ENCODE data around the gene CHCHD6. TPM values are rescaled to one million over a fixed set of nuclear protein-coding genes. Genes with fewer than 3 reads are reported as not detected.

Gene CHCHD6
- total RNA-seq, 4 donors from 2014 or later, result 13.4 to 22.0 (median 16.1) TPM

DNA sequence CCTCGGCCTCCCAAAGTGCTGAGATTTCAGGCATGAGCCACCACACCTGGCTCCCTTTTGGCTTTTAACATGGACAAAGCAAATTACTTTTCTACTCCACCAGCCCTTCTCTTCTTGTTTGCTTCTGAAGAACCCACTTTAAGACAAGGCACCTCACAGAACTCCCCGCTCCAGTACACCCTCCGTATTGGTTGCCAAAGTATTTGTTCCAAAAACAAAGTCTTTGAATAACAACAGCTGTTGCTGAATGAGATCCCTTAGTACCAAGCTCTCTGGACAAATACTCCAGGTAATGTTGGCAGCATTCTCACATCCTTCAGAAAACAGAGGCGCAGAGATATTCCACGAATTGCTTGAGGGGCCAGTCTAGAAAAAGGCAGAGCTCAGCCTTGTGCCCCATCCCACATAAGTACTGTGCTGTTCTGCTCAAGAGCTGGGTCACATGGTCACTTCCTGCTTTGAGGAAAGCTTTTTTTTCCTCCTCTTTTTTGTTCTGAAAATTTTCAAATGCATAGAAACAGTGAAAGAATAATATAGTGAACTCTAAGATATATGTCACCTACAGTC is 7.3 kb upstream of the CHCHD6 start:
- no peak for DNase-seq (ENCODE audit: low spot score in 2 of 2)
- Histone ChIP-seq H3K36me3 (no peaks in the 10 kb centered on the region), H3K9me3 (no peaks in the 10 kb centered on the region), H3K27ac (no peak overlapping the region), H3K4me1 (no peaks in the 10 kb centered on the region), H3K27me3 (peaks cover 29% of the 10 kb centered on the region), H3K4me3 (no peak overlapping the region)
- WGBS, result 69% methylated on average over 5 of the region's 5 CpGs
- TF ChIP-seq POLR2AphosphoS5 (IDR thresholded peaks at IDR 0.05) (no peak), POLR2A (IDR thresholded peaks at IDR 0.05) (no peak), EP300 (IDR thresholded peaks at IDR 0.05) (no peak)
- TF ChIP-seq, protein P1, sequence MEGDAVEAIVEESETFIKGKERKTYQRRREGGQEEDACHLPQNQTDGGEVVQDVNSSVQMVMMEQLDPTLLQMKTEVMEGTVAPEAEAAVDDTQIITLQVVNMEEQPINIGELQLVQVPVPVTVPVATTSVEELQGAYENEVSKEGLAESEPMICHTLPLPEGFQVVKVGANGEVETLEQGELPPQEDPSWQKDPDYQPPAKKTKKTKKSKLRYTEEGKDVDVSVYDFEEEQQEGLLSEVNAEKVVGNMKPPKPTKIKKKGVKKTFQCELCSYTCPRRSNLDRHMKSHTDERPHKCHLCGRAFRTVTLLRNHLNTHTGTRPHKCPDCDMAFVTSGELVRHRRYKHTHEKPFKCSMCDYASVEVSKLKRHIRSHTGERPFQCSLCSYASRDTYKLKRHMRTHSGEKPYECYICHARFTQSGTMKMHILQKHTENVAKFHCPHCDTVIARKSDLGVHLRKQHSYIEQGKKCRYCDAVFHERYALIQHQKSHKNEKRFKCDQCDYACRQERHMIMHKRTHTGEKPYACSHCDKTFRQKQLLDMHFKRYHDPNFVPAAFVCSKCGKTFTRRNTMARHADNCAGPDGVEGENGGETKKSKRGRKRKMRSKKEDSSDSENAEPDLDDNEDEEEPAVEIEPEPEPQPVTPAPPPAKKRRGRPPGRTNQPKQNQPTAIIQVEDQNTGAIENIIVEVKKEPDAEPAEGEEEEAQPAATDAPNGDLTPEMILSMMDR (IDR thresholded peaks at IDR 0.05), result no peak

DNA sequence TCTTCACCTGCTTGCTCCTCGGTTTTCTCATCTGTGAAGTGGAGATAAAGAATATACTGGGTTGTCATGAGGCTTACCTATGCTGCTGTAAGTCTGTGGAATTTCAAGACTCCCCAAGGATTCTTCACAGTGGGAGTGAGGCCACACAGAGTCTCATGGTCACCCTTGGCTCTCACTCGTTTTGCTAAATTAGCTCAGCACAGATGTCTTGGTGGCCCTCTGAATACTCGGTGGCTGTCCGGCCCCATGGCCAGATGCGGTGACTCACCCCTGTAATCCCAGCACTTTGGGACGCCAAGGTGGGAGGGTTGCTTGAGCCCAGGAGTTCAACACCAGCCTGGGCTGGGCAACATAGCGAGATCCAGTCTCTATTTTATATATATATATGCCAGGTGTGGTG is 5.0 kb upstream of the CHCHD6 start:
- TF ChIP-seq POLR2AphosphoS5 (IDR thresholded peaks at IDR 0.05) (no peak), EP300 (IDR thresholded peaks at IDR 0.05) (no peak), POLR2A (IDR thresholded peaks at IDR 0.05) (no peak)
- TF ChIP-seq, protein P1 (IDR thresholded peaks at IDR 0.05), result no peak
- DNase-seq (ENCODE audit: low spot score in 2 of 2), result no peak
- H3K27ac ChIP-seq, result no peak overlapping the region
- peaks cover 6% of the 10 kb centered on the region for H3K4me1 ChIP-seq
- WGBS, result 82% methylated on average over 5 of the region's 7 CpGs
- H3K9me3 ChIP-seq, result no peaks in the 10 kb centered on the region
- H3K36me3 ChIP-seq, result no peaks in the 10 kb centered on the region
- H3K27me3 ChIP-seq, result peaks cover 23% of the 10 kb centered on the region
- H3K4me3 ChIP-seq, result no peak overlapping the region

DNA sequence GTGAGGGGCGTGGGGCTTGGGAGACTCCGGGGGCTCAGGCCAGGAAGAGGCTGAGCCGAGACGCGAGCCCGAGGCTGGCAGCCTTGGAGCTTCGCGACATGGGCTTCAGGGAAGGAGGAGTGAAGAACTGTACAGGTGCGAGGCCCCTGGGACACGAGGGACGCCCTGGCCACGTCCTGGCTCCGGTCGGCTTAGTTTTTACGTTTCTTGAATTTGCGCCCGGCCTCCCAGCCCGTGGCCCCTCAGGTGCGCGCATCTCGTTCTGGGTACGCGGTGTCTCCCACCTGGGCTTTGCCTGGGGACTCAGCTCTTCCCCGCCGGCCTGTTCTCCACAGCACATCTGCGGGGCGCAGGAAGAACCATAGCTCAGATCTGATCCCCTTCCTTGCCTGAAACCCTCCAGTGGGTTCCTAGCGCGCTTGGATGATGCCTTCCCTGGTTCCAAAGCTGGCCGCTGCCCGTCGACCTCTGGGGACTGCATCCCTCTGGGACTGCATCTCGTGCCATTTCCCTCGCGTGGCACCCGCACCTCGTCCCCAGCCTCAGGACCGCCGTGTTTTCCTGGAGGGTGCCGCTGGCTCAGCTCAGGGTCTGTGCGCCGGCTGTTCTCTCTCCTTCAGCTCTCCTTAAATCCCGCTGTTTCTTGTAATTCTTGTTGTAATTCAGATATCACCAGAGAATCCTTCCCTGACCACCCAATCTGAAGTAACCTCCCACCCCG is 614 bp downstream of the CHCHD6 start:
- H3K4me1 ChIP-seq, result peaks cover 16% of the 10 kb centered on the region
- 19% methylated on average over 26 of the region's 44 CpGs for WGBS
- no peaks in the 10 kb centered on the region for H3K9me3 ChIP-seq
- H3K27me3 ChIP-seq, result no peaks in the 10 kb centered on the region
- H3K36me3 ChIP-seq, result no peaks in the 10 kb centered on the region
- no peak for TF ChIP-seq POLR2AphosphoS5 (IDR thresholded peaks at IDR 0.05)
- H3K4me3 ChIP-seq, result peak overlapping the region; percentile 97
- DNase-seq (ENCODE audit: low spot score in 2 of 2), result no peak
- H3K27ac ChIP-seq, result no peak overlapping the region

DNA sequence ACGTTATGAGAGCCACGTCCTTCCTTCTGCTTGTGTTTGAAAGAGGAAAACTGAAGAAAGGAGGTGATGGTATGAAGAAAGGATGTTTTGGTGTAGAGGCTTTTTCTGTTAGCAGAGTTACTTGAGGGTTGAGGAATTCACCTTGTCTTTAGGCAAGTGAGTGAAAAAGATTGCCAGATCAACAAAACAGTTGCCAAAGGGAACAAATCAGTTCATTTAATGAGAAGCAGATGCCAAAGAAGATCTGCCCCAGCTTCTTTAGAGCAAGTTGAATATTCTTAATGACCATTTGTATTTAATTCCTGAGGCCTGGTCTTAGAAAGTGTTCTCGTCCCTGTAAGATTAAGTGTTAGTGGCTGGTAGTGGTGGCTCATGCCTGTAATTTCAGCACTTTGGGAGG is 2.6 kb downstream of the CHCHD6 start:
- TF ChIP-seq POLR2AphosphoS5 (IDR thresholded peaks at IDR 0.05), result no peak
- TF ChIP-seq EP300 (IDR thresholded peaks at IDR 0.05), result no peak
- TF ChIP-seq, protein P1 (IDR thresholded peaks at IDR 0.05), result no peak
- no peak for TF ChIP-seq POLR2A (IDR thresholded peaks at IDR 0.05)
- WGBS, result 83% methylated on average over 3 of the region's 3 CpGs
- no peaks in the 10 kb centered on the region for H3K9me3 ChIP-seq
- H3K4me3 ChIP-seq, result no peak overlapping the region
- peaks cover 16% of the 10 kb centered on the region for H3K4me1 ChIP-seq
- DNase-seq (ENCODE audit: low spot score in 2 of 2), result no peak
- no peaks in the 10 kb centered on the region for H3K27me3 ChIP-seq
- H3K36me3 ChIP-seq, result no peaks in the 10 kb centered on the region
- H3K27ac ChIP-seq, result no peak overlapping the region

DNA sequence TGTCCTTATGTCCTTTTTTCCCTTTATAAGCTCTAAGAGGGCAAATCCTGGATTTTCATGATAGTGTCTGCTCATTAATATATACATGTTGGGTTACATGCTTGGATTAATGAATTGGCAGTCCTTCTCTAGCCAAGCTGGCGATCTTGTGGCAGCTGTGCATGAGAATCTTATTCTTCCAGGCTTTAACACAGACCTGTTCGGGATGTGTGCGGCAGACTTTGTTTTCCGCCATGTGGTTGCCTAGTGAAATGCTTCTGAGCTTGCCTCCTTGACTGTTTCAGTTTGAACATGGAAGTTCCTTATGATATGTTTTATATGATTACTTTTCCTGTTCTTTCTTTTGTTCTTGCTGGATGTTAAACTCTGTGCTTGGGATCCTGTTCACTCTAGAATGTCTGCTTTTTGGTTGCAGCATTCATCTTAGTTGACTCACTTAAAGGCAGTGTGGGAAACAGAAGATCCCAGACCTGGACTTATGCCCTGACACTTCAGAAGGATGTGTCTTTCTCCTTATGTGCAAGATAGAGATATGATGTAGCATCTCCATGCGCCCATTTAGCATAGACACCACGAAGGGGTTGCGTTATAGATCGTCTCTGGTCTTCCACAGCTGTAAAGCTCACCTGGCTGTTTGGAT is 7.2 kb downstream of the CHCHD6 start:
- Histone ChIP-seq H3K27me3 (no peaks in the 10 kb centered on the region), H3K27ac (no peak overlapping the region), H3K4me1 (no peaks in the 10 kb centered on the region), H3K36me3 (no peaks in the 10 kb centered on the region), H3K4me3 (no peak overlapping the region), H3K9me3 (no peaks in the 10 kb centered on the region)
- TF ChIP-seq EP300 (IDR thresholded peaks at IDR 0.05) (no peak), POLR2A (IDR thresholded peaks at IDR 0.05) (no peak), POLR2AphosphoS5 (IDR thresholded peaks at IDR 0.05) (no peak)
- TF ChIP-seq, protein P1 (IDR thresholded peaks at IDR 0.05), result no peak
- WGBS, result 91% methylated on average over 8 of the region's 8 CpGs
- DNase-seq (ENCODE audit: low spot score in 2 of 2), result no peak
